ENCODE data around the gene MRC2. TPM values are rescaled to one million over a fixed set of nuclear protein-coding genes. Genes with fewer than 3 reads are reported as not detected.

Gene MRC2
- total and polyA plus RNA-seq, 2 of the 13 experiments (the other 11 are each of a cell fraction or from before 2014, with no cell fraction given) = not detected

- no peak for TF ChIP-seq POGK (CRISPR knock-in tag; conservative IDR thresholded peaks at IDR 0.05)
Observed at GRCh38 chr17:62581764-62582163, 45.7 kb upstream of the MRC2 start (continued).

GRCh38 chr17:62587554-62587953, 39.9 kb upstream of the MRC2 start:
- Histone ChIP-seq H3K4me2 (ENCODE audit: low read depth, low read length) (no peak overlapping the region), H3K9ac (ENCODE audit: insufficient read depth, low read depth, low read length) (no peak overlapping the region), H4K20me1 (ENCODE audit: insufficient read depth, low read length) (no peaks in the 10 kb centered on the region), H3K4me3 (replicated peaks in 1 of 3; ENCODE audit: insufficient read depth in 1 of 3, low read depth in 2 of 3, low read length in 3 of 3) (no peak overlapping the region), H3K9me3 (ENCODE audit: low read length) (no peaks in the 10 kb centered on the region), H3K27me3 (ENCODE audit: control insufficient read depth in 1 of 2, insufficient read depth in 2 of 2, low read length in 2 of 2) (no peaks in the 10 kb centered on the region), H3K79me2 (ENCODE audit: insufficient read depth, low read length) (no peaks in the 10 kb centered on the region), H3K4me1 (ENCODE audit: insufficient read depth, low read length) (no peaks in the 10 kb centered on the region), H3K27ac (ENCODE audit: extremely low read length, insufficient read depth, low read length) (no peak overlapping the region), H2AFZ (ENCODE audit: low read length) (no peak overlapping the region), H3K36me3 (replicated peaks in 1 of 2; ENCODE audit: control insufficient read depth in 1 of 2, insufficient read depth in 2 of 2, low read length in 2 of 2) (peaks cover 17 to 68% of the 10 kb centered on the region in 2 experiments)
- ATAC-seq = no peak
- FAIRE-seq = no peak
- TF ChIP-seq, protein P1, sequence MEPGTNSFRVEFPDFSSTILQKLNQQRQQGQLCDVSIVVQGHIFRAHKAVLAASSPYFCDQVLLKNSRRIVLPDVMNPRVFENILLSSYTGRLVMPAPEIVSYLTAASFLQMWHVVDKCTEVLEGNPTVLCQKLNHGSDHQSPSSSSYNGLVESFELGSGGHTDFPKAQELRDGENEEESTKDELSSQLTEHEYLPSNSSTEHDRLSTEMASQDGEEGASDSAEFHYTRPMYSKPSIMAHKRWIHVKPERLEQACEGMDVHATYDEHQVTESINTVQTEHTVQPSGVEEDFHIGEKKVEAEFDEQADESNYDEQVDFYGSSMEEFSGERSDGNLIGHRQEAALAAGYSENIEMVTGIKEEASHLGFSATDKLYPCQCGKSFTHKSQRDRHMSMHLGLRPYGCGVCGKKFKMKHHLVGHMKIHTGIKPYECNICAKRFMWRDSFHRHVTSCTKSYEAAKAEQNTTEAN (CRISPR knock-in tag; conservative IDR thresholded peaks at IDR 0.05) = no peak
- TF ChIP-seq, protein P2, sequence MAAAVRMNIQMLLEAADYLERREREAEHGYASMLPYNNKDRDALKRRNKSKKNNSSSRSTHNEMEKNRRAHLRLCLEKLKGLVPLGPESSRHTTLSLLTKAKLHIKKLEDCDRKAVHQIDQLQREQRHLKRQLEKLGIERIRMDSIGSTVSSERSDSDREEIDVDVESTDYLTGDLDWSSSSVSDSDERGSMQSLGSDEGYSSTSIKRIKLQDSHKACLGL (CRISPR knock-in tag; IDR thresholded peaks at IDR 0.05) = no peak
- TF ChIP-seq ZNF710 (CRISPR knock-in tag; IDR thresholded peaks at IDR 0.05; ENCODE audit: borderline replicate concordance) = no peak
- no peak for TF ChIP-seq PHF20 (CRISPR knock-in tag; IDR thresholded peaks at IDR 0.05)
- TF ChIP-seq SSRP1 (CRISPR knock-in tag; IDR thresholded peaks at IDR 0.05) = no peak
- TF ChIP-seq ZNF709 (CRISPR knock-in tag; IDR thresholded peaks at IDR 0.05) = no peak
- no peak for TF ChIP-seq NR1H2 (CRISPR knock-in tag; IDR thresholded peaks at IDR 0.05; ENCODE audit: borderline replicate concordance, low read depth)
- TF ChIP-seq ATF2 (CRISPR knock-in tag; IDR thresholded peaks at IDR 0.05) = no peak
- no peak for TF ChIP-seq ZNF567 (CRISPR knock-in tag; IDR thresholded peaks at IDR 0.05; ENCODE audit: borderline replicate concordance)
- TF ChIP-seq MLLT10 (CRISPR knock-in tag; IDR thresholded peaks at IDR 0.05) = no peak
- no peak for TF ChIP-seq ZC3H4 (CRISPR knock-in tag; IDR thresholded peaks at IDR 0.05; ENCODE audit: borderline replicate concordance)
- no peak for TF ChIP-seq ZNF569 (CRISPR knock-in tag; IDR thresholded peaks at IDR 0.05; ENCODE audit: borderline replicate concordance)
- TF ChIP-seq DMAP1 (CRISPR knock-in tag; IDR thresholded peaks at IDR 0.05) = no peak
- TF ChIP-seq BRCA1 (CRISPR knock-in tag; IDR thresholded peaks at IDR 0.05) = no peak
- no peak for TF ChIP-seq GABPB1 (CRISPR knock-in tag; IDR thresholded peaks at IDR 0.05)
- no peak for TF ChIP-seq MAFK (conservative IDR thresholded peaks at IDR 0.05 in 1 of 2, IDR thresholded peaks at IDR 0.05 in 1 of 2; ENCODE audit: low read length in 2 of 2)
- CTCF ChIA-PET (ENCODE audit: low intra/inter-chr PET ratio, low total read pairs) = no interaction called here
- in situ Hi-C loops (cut with HindIII; ENCODE audit: extremely low pct_ligation_motif_present, low pct_unique_long_range_greater_than_20kb) (no loop called here), intact Hi-C loops (cut with micrococcal nuclease; ENCODE audit: unreplicated experiment) (no loop called here)
- DNase-seq (ENCODE audit: low spot score) = no peak
- WGBS (ENCODE audit: low lambda C conversion rate) = 92% methylated on average over 2 of the region's 2 CpGs
- BruUV-seq (replicated peaks) = no TSS peak
- POLR2A ChIA-PET = no interaction called here

Data from HepG2 (cell line).